Stimulated activated effector memory CD8-positive, alpha-beta T cell treated with anti-CD3 and anti-CD28 coated beads, Interleukin-12 subunit alpha, Interleukin-12 subunit beta, amount 100 ng/mL, for 72 hours (primary cell): ENCODE measurements around the gene IL1RAPL2.

Experiments used
- ATAC-seq: fragments of 150-1000 bp; cut with Tn5 transposase; 2 replicates; pipeline ENCODE4 v1.10.0; 2021
- DNase-seq, 2 donors: peaks; one replicate each; pipeline ENCODE4 v3.0.0; 2021 to 2022; ENCODE audit warnings: low spot score in 2 of 2
- H3K27ac Mint-ChIP-seq: one replicate; pipeline ENCODE4 v1.8.0; 2022; ENCODE audit warnings: mild to moderate bottlenecking, mixed read lengths
- H3K36me3 Mint-ChIP-seq: one replicate; pipeline ENCODE4 v1.8.0; 2022; ENCODE audit warnings: mild to moderate bottlenecking, mixed read lengths
- H3K4me1 Mint-ChIP-seq: one replicate; pipeline ENCODE4 v1.8.0; 2022; ENCODE audit warnings: mixed read lengths
- H3K4me3 Mint-ChIP-seq: one replicate; pipeline ENCODE4 v1.8.0; 2022; ENCODE audit warnings: mild to moderate bottlenecking, mixed read lengths
- H3K9me3 Mint-ChIP-seq: one replicate; pipeline ENCODE4 v1.8.0; 2022; ENCODE audit warnings: mixed read lengths

Gene IL1RAPL2

GRCh38 chrX:105608745-105609144, 1042.7 kb downstream of the IL1RAPL2 start:
- Mint-ChIP-seq H3K4me3 (no peak overlapping the region), H3K36me3 (no peaks in the 10 kb centered on the region), H3K9me3 (peaks cover 6% of the 10 kb centered on the region), H3K4me1 (no peaks in the 10 kb centered on the region), H3K27ac (no peak overlapping the region)
- ATAC-seq (no peak), DNase-seq (no peak)

GRCh38 chrX:105609530-105609929, 1043.5 kb downstream of the IL1RAPL2 start:
- no peak overlapping the region for H3K4me3 Mint-ChIP-seq
- no peak overlapping the region for H3K27ac Mint-ChIP-seq
- peaks cover 3% of the 10 kb centered on the region for H3K9me3 Mint-ChIP-seq
- no peaks in the 10 kb centered on the region for H3K36me3 Mint-ChIP-seq
- DNase-seq (no peak), ATAC-seq (no peak)
- H3K4me1 Mint-ChIP-seq: no peaks in the 10 kb centered on the region

GRCh38 chrX:105610411-105610810, 1044.4 kb downstream of the IL1RAPL2 start:
- Mint-ChIP-seq H3K4me1 (no peaks in the 10 kb centered on the region), H3K27ac (no peak overlapping the region), H3K9me3 (peaks cover 3% of the 10 kb centered on the region), H3K4me3 (no peak overlapping the region), H3K36me3 (no peaks in the 10 kb centered on the region)
- ATAC-seq: no peak
- no peak for DNase-seq

GRCh38 chrX:105618393-105619101, 1052.5 kb downstream of the IL1RAPL2 start:
- H3K27ac Mint-ChIP-seq: no peak overlapping the region
- peaks cover 3% of the 10 kb centered on the region for H3K9me3 Mint-ChIP-seq
- no peaks in the 10 kb centered on the region for H3K36me3 Mint-ChIP-seq
- no peak overlapping the region for H3K4me3 Mint-ChIP-seq
- H3K4me1 Mint-ChIP-seq: no peaks in the 10 kb centered on the region
- DNase-seq: no peak
- ATAC-seq: no peak

- Mint-ChIP-seq H3K27ac (no peak overlapping the region), H3K4me1 (no peaks in the 10 kb centered on the region), H3K36me3 (no peaks in the 10 kb centered on the region), H3K9me3 (peaks cover 12% of the 10 kb centered on the region), H3K4me3 (no peak overlapping the region)
- no peak for DNase-seq
- ATAC-seq: no peak
Measured at GRCh38 chrX:105634180-105634579, 1068.2 kb downstream of the IL1RAPL2 start.

- H3K27ac Mint-ChIP-seq: no peak overlapping the region
- no peaks in the 10 kb centered on the region for H3K36me3 Mint-ChIP-seq
- no peak for DNase-seq
- H3K4me1 Mint-ChIP-seq: no peaks in the 10 kb centered on the region
- H3K4me3 Mint-ChIP-seq: no peak overlapping the region
- no peak for ATAC-seq
- peaks cover 12% of the 10 kb centered on the region for H3K9me3 Mint-ChIP-seq
Measured at GRCh38 chrX:105635794-105636193, 1069.8 kb downstream of the IL1RAPL2 start.

GRCh38 chrX:105636667-105637066, 1070.7 kb downstream of the IL1RAPL2 start:
- Mint-ChIP-seq H3K36me3 (no peaks in the 10 kb centered on the region), H3K4me1 (no peaks in the 10 kb centered on the region), H3K4me3 (no peak overlapping the region), H3K27ac (no peak overlapping the region), H3K9me3 (peaks cover 12% of the 10 kb centered on the region)
- DNase-seq (no peak), ATAC-seq (no peak)

- Mint-ChIP-seq H3K4me3 (no peak overlapping the region), H3K4me1 (no peaks in the 10 kb centered on the region), H3K9me3 (peaks cover 3% of the 10 kb centered on the region), H3K36me3 (no peaks in the 10 kb centered on the region), H3K27ac (no peak overlapping the region)
- ATAC-seq: no peak
- DNase-seq: no peak
Measured at GRCh38 chrX:105645667-105646357, 1079.8 kb downstream of the IL1RAPL2 start.

GRCh38 chrX:105646592-105647372, 1080.8 kb downstream of the IL1RAPL2 start:
- Mint-ChIP-seq H3K36me3 (no peaks in the 10 kb centered on the region), H3K9me3 (peaks cover 3% of the 10 kb centered on the region), H3K4me3 (no peak overlapping the region), H3K4me1 (no peaks in the 10 kb centered on the region), H3K27ac (no peak overlapping the region)
- no peak for ATAC-seq
- DNase-seq: no peak

GRCh38 chrX:105647749-105648148, 1081.8 kb downstream of the IL1RAPL2 start:
- Mint-ChIP-seq H3K36me3 (no peaks in the 10 kb centered on the region), H3K27ac (no peak overlapping the region), H3K9me3 (peaks cover 6% of the 10 kb centered on the region), H3K4me1 (no peaks in the 10 kb centered on the region), H3K4me3 (no peak overlapping the region)
- DNase-seq: no peak
- ATAC-seq: no peak

GRCh38 chrX:105648732-105649131, 1082.7 kb downstream of the IL1RAPL2 start:
- Mint-ChIP-seq H3K9me3 (peaks cover 9% of the 10 kb centered on the region), H3K4me3 (no peak overlapping the region), H3K4me1 (no peaks in the 10 kb centered on the region), H3K27ac (no peak overlapping the region), H3K36me3 (no peaks in the 10 kb centered on the region)
- DNase-seq (no peak), ATAC-seq (no peak)

- peaks cover 9% of the 10 kb centered on the region for H3K9me3 Mint-ChIP-seq
- no peak for ATAC-seq
- no peak overlapping the region for H3K27ac Mint-ChIP-seq
- H3K36me3 Mint-ChIP-seq: no peaks in the 10 kb centered on the region
- H3K4me3 Mint-ChIP-seq: no peak overlapping the region
- no peak for DNase-seq
- H3K4me1 Mint-ChIP-seq: no peaks in the 10 kb centered on the region
Measured at GRCh38 chrX:105650577-105650976, 1084.6 kb downstream of the IL1RAPL2 start.

- Mint-ChIP-seq H3K27ac (no peak overlapping the region), H3K9me3 (peaks cover 9% of the 10 kb centered on the region), H3K4me3 (no peak overlapping the region), H3K36me3 (no peaks in the 10 kb centered on the region), H3K4me1 (no peaks in the 10 kb centered on the region)
- no peak for ATAC-seq
- no peak for DNase-seq
Measured at GRCh38 chrX:105650986-105651385, 1085.0 kb downstream of the IL1RAPL2 start.

GRCh38 chrX:105653891-105654290, 1087.9 kb downstream of the IL1RAPL2 start:
- H3K4me3 Mint-ChIP-seq: no peak overlapping the region
- ATAC-seq (no peak), DNase-seq (no peak)
- no peak overlapping the region for H3K27ac Mint-ChIP-seq
- peaks cover 6% of the 10 kb centered on the region for H3K9me3 Mint-ChIP-seq
- H3K4me1 Mint-ChIP-seq: no peaks in the 10 kb centered on the region
- no peaks in the 10 kb centered on the region for H3K36me3 Mint-ChIP-seq

GRCh38 chrX:105658136-105658535, 1092.1 kb downstream of the IL1RAPL2 start:
- Mint-ChIP-seq H3K9me3 (peaks cover 5% of the 10 kb centered on the region), H3K4me3 (no peak overlapping the region), H3K4me1 (no peaks in the 10 kb centered on the region), H3K27ac (no peak overlapping the region), H3K36me3 (no peaks in the 10 kb centered on the region)
- DNase-seq: no peak
- no peak for ATAC-seq

GRCh38 chrX:105662248-105662647, 1096.2 kb downstream of the IL1RAPL2 start:
- Mint-ChIP-seq H3K9me3 (peaks cover 6% of the 10 kb centered on the region), H3K27ac (no peak overlapping the region), H3K4me3 (no peak overlapping the region), H3K4me1 (no peaks in the 10 kb centered on the region), H3K36me3 (no peaks in the 10 kb centered on the region)
- ATAC-seq (no peak), DNase-seq (no peak)
